Neural progenitor cell (in vitro differentiated cells): Measurements from ENCODE around the gene ASTN2. TPM values are rescaled to one million over a fixed set of nuclear protein-coding genes. Genes with fewer than 3 reads are reported as not detected.

Source experiments
- DNase-seq: peaks from one replicate; pipeline ENCODE4 v3.0.0-alpha.2; 2016; ENCODE audit warnings: low spot score
- H2AFZ ChIP-seq: fragments of 200-600 bp; sonication (generic); replicated peaks from 2 replicates; pipeline ENCODE4 v1.6.1; 2016; ENCODE audit warnings: antibody characterized with exemption
- H3F3A ChIP-seq: fragments of 200-600 bp; sonication (generic); 2 replicates; pipeline ENCODE4 v1.6.1; 2016; ENCODE audit warnings: antibody characterized with exemption, low read depth
- H3K27ac ChIP-seq: fragments of 200-600 bp; sonication (generic); 2 replicates; pipeline ENCODE4 v1.5.1; 2016; ENCODE audit warnings: mild to moderate bottlenecking
- H3K27me3 ChIP-seq: fragments of 200-600 bp; sonication (generic); 2 replicates; pipeline ENCODE4 v1.6.1; 2016; ENCODE audit warnings: mild to moderate bottlenecking, moderate library complexity
- H3K36me3 ChIP-seq: fragments of 200-600 bp; sonication (generic); 2 replicates; pipeline ENCODE4 v1.5.1; 2016
- H3K4me1 ChIP-seq: fragments of 200-600 bp; sonication (generic); 2 replicates; pipeline ENCODE4 v1.6.1; 2016; ENCODE audit warnings: mixed run types
- H3K4me2 ChIP-seq: fragments of 200-600 bp; sonication (generic); 2 replicates; pipeline ENCODE4 v1.6.1; 2016
- H3K4me3 ChIP-seq: fragments of 200-600 bp; sonication (generic); 2 replicates; pipeline ENCODE4 v1.5.1; 2016
- H3K79me2 ChIP-seq: fragments of 200-600 bp; sonication (generic); 2 replicates; pipeline ENCODE4 v1.6.1; 2016; ENCODE audit warnings: low read depth
- H3K9ac ChIP-seq: fragments of 200-600 bp; sonication (generic); 2 replicates; pipeline ENCODE4 v1.6.1; 2016
- H3K9me3 ChIP-seq: fragments of 200-600 bp; sonication (generic); 2 replicates; pipeline ENCODE4 v1.5.1; 2016; ENCODE audit warnings: low read depth
- H4K20me1 ChIP-seq: fragments of 200-600 bp; sonication (generic); 2 replicates; pipeline ENCODE4 v1.6.1; 2016; ENCODE audit warnings: low read depth
- H3K27ac Mint-ChIP-seq: 3 replicates; pipeline ENCODE4 v1.8.0; 2021; ENCODE audit warnings: mixed read lengths
- H3K27me3 Mint-ChIP-seq: 2 replicates; pipeline ENCODE4 v1.8.0; 2022; ENCODE audit warnings: low read depth, mild to moderate bottlenecking, inconsistent platforms, moderate library complexity, mixed read lengths; ENCODE audit not compliant: insufficient read depth
- H3K36me3 Mint-ChIP-seq: 3 replicates; pipeline ENCODE4 v1.8.0; 2021; ENCODE audit warnings: mixed read lengths
- H3K4me1 Mint-ChIP-seq: 3 replicates; pipeline ENCODE4 v1.8.0; 2021; ENCODE audit warnings: mixed read lengths
- H3K4me3 Mint-ChIP-seq: 3 replicates; pipeline ENCODE4 v1.8.0; 2021; ENCODE audit warnings: mild to moderate bottlenecking, moderate library complexity, mixed read lengths
- H3K9me3 Mint-ChIP-seq: 3 replicates; pipeline ENCODE4 v1.8.0; 2020; ENCODE audit warnings: mixed read lengths
- EZH2 ChIP-seq: fragments of 200-600 bp; sonication (generic); IDR thresholded peaks from 2 replicates; pipeline ENCODE4 v1.6.1; 2017; ENCODE audit warnings: antibody characterized with exemption, mild to moderate bottlenecking, moderate library complexity
- EZH2phosphoT487 ChIP-seq: fragments of 200-600 bp; sonication (generic); IDR thresholded peaks from 2 replicates; pipeline ENCODE4 v1.6.1; 2017; ENCODE audit warnings: antibody characterized with exemption
- total RNA-seq: library from RNA; depleted of rRNA; stranded (reverse); fragments of >200 nt; gene quantifications from 2 replicates; pipeline ENCODE4 v1.2.3, GENCODE V29; 2015; ENCODE audit warnings: low replicate concordance
- TF ChIP-seq, protein P1 (sequence below): fragments of 200-600 bp; sonication (generic); IDR thresholded peaks from 2 replicates; pipeline ENCODE4 v1.5.1; 2017; ENCODE audit warnings: antibody characterized with exemption, mild to moderate bottlenecking

The ASTN2 gene
- total RNA-seq, 1 donor from 2014 or later: 8.0 TPM

DNA sequence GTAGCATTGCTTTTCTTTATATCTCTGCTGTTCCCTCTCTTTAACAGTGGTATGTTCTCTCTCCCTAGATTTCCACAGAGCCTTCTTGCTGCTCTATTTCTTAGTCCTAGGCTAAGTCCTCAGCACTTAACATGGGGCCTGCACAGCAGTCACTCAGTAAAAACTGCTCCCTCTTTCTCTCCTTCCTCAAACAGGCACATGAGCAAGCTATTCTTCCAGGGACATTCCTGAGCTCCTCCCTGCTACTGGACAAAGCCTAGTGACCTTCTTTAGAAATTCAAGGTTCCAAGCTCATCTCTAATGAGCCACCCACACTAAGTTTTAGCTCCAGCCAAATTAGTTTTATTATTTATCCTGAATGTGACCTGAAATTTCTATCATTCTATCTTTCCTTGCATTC lies 688.3 kb downstream of the ASTN2 start:
- Histone ChIP-seq H3K27me3 (no peaks in the 10 kb centered on the region), H3K9ac (no peak overlapping the region), H3K36me3 (no peaks in the 10 kb centered on the region), H3K4me3 (no peak overlapping the region), H3F3A (peaks cover 3% of the 10 kb centered on the region), H3K79me2 (no peaks in the 10 kb centered on the region), H3K9me3 (no peaks in the 10 kb centered on the region), H3K27ac (no peak overlapping the region), H3K4me1 (peaks cover 17% of the 10 kb centered on the region), H2AFZ (no peak overlapping the region), H3K4me2 (peak overlapping the region; percentile 44), H4K20me1 (no peaks in the 10 kb centered on the region)
- Mint-ChIP-seq H3K36me3 (no peaks in the 10 kb centered on the region), H3K27me3 (peaks cover 2% of the 10 kb centered on the region), H3K4me3 (no peak overlapping the region), H3K27ac (no peak overlapping the region), H3K4me1 (peaks cover 8% of the 10 kb centered on the region), H3K9me3 (no peaks in the 10 kb centered on the region)
- peak; percentile 41 for DNase-seq
- TF ChIP-seq, protein P1, sequence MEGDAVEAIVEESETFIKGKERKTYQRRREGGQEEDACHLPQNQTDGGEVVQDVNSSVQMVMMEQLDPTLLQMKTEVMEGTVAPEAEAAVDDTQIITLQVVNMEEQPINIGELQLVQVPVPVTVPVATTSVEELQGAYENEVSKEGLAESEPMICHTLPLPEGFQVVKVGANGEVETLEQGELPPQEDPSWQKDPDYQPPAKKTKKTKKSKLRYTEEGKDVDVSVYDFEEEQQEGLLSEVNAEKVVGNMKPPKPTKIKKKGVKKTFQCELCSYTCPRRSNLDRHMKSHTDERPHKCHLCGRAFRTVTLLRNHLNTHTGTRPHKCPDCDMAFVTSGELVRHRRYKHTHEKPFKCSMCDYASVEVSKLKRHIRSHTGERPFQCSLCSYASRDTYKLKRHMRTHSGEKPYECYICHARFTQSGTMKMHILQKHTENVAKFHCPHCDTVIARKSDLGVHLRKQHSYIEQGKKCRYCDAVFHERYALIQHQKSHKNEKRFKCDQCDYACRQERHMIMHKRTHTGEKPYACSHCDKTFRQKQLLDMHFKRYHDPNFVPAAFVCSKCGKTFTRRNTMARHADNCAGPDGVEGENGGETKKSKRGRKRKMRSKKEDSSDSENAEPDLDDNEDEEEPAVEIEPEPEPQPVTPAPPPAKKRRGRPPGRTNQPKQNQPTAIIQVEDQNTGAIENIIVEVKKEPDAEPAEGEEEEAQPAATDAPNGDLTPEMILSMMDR: no peak
- TF ChIP-seq EZH2: no peak
- TF ChIP-seq EZH2phosphoT487: no peak

- Mint-ChIP-seq H3K27ac (no peak overlapping the region), H3K4me1 (peaks cover 15% of the 10 kb centered on the region), H3K36me3 (no peaks in the 10 kb centered on the region), H3K4me3 (no peak overlapping the region), H3K27me3 (peaks cover 3% of the 10 kb centered on the region), H3K9me3 (no peaks in the 10 kb centered on the region)
- H3K27me3 ChIP-seq: no peaks in the 10 kb centered on the region
- no peak for DNase-seq
- no peak overlapping the region for H3K4me2 ChIP-seq
- TF ChIP-seq EZH2phosphoT487 (no peak), EZH2 (no peak)
- TF ChIP-seq, protein P1: no peak
- peaks cover 3% of the 10 kb centered on the region for H3F3A ChIP-seq
- no peak overlapping the region for H3K27ac ChIP-seq
- H3K4me1 ChIP-seq: peaks cover 25% of the 10 kb centered on the region
- H3K9me3 ChIP-seq: no peaks in the 10 kb centered on the region
- H3K9ac ChIP-seq: no peak overlapping the region
- no peaks in the 10 kb centered on the region for H3K79me2 ChIP-seq
- H3K4me3 ChIP-seq: no peak overlapping the region
- no peaks in the 10 kb centered on the region for H4K20me1 ChIP-seq
- H2AFZ ChIP-seq: no peak overlapping the region
- H3K36me3 ChIP-seq: no peaks in the 10 kb centered on the region
Measured at GRCh38 chr9:116724123-116724522, 690.7 kb downstream of the ASTN2 start.

DNA sequence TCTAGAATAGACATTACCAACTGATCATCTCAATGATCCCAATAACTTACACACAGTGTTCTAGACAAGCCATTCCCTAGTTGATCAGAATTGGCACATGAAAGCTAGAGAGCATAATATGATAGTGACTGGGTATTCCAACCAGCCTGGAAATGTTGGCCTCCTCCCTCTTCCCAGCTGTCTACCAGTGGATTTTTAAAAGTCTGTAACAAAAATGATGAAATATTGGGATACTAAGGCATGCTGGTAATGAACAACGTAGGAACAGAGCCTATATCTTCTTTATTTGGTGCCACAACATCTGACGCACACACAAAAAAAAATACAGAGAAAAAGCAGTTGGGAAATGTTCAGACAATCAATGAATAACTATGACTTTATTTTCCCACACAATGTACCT lies 692.9 kb downstream of the ASTN2 start:
- peaks cover 3% of the 10 kb centered on the region for H3F3A ChIP-seq
- no peak for DNase-seq
- TF ChIP-seq EZH2 (no peak), EZH2phosphoT487 (no peak)
- TF ChIP-seq, protein P1: no peak
- H3K79me2 ChIP-seq: no peaks in the 10 kb centered on the region
- Mint-ChIP-seq H3K27ac (no peak overlapping the region), H3K9me3 (no peaks in the 10 kb centered on the region), H3K36me3 (no peaks in the 10 kb centered on the region), H3K27me3 (peaks cover 3% of the 10 kb centered on the region), H3K4me3 (no peak overlapping the region), H3K4me1 (peaks cover 15% of the 10 kb centered on the region)
- H3K27ac ChIP-seq: no peak overlapping the region
- H2AFZ ChIP-seq: no peak overlapping the region
- no peaks in the 10 kb centered on the region for H3K36me3 ChIP-seq
- no peaks in the 10 kb centered on the region for H4K20me1 ChIP-seq
- H3K9me3 ChIP-seq: no peaks in the 10 kb centered on the region
- peaks cover 18% of the 10 kb centered on the region for H3K4me1 ChIP-seq
- H3K4me3 ChIP-seq: no peak overlapping the region
- no peaks in the 10 kb centered on the region for H3K27me3 ChIP-seq
- H3K9ac ChIP-seq: no peak overlapping the region
- H3K4me2 ChIP-seq: no peak overlapping the region
